Measurements from ENCODE around the gene SMAD5. TPM values are rescaled to one million over a fixed set of nuclear protein-coding genes. Genes with fewer than 3 reads are reported as not detected.

Gene SMAD5
- total and polyA plus RNA-seq, 2 of the 13 experiments (the other 11 are each of a cell fraction or from before 2014, with no cell fraction given): 27.2 to 48.5 TPM

DNA sequence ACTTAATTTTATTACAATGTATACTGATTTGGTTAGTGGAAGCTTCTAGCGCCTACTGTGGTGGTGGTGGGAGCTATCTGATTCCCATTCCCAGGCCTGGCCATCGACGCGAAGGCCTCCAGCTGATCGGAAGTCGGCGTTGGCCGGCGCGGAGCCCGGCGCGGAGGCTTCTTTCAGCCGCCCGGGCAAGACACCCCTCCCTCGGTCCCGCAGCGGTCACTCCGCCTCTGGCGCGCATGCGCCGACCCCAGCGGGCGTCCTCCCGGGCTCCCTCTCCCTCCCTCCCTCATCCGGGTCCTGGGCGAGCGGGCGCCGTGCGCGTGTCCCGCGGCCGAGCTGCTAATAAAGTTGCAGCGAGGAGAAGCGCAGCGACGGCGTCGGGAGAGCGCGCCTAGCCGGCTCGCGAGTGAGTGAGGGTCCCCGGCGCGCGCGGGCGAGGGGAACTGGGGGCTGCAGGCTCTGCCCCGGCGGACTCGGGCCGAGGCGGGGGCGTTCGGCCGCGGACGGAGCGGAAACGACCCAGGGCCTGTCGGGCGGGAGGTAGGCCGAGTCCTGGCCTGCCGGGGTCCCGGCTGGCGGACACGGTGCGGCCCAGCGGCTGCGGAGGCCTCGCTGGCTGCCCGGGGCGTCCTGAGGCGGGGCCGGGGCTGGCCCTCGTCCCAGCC lies at the start of gene SMAD5 (continued):
- TF ChIP-seq TGIF2 (CRISPR knock-in tag; IDR thresholded peaks at IDR 0.05) (peak; percentile 43), HNRNPL (IDR thresholded peaks at IDR 0.05; ENCODE audit: low read depth, low read length) (no peak), RELA (CRISPR knock-in tag; IDR thresholded peaks at IDR 0.05) (0 out of 2 replicates have a peak, but pooled peaks have one; percentile 49), ZNF891 (CRISPR knock-in tag; IDR thresholded peaks at IDR 0.05) (peak; percentile 93; the same call in 1 of the 2 replicates), CHD2 (IDR thresholded peaks at IDR 0.05; ENCODE audit: low read depth, low read length) (0 out of 2 replicates have a peak, but pooled peaks have one; percentile 42), SOX6 (IDR thresholded peaks at IDR 0.05) (no peak), SOX6 (CRISPR knock-in tag; IDR thresholded peaks at IDR 0.05) (peak; percentile 57), ZNF619 (CRISPR knock-in tag; IDR thresholded peaks at IDR 0.05) (peak; percentile 81; the same call in 1 of the 2 replicates), RXRA (CRISPR knock-in tag; IDR thresholded peaks at IDR 0.05) (peak; percentile 63; the same call in 1 of the 2 replicates), YY1 (IDR thresholded peaks at IDR 0.05; ENCODE audit: insufficient read depth, insufficient replicate concordance, low read depth, low read length) (peak; percentile 81), DMAP1 (CRISPR knock-in tag; IDR thresholded peaks at IDR 0.05) (peak; percentile 94), MYC (CRISPR knock-in tag; IDR thresholded peaks at IDR 0.05; ENCODE audit: borderline replicate concordance) (peak; percentile 94), ZHX2 (IDR thresholded peaks at IDR 0.05; ENCODE audit: low read depth) (peak; percentile 66; the same call in 1 of the 2 replicates), ZHX2 (CRISPR knock-in tag; IDR thresholded peaks at IDR 0.05; ENCODE audit: borderline replicate concordance) (no peak; the same call in 1 of the 2 replicates), ZNF589 (CRISPR knock-in tag; conservative IDR thresholded peaks at IDR 0.05) (peak; percentile 97), ZNF878 (CRISPR knock-in tag; IDR thresholded peaks at IDR 0.05) (0 out of 2 replicates have a peak, but pooled peaks have one; percentile 63), ZNF558 (CRISPR knock-in tag; IDR thresholded peaks at IDR 0.05; ENCODE audit: borderline replicate concordance) (peak; percentile 56; the same call in 1 of the 2 replicates)
- TF ChIP-seq, protein P1, sequence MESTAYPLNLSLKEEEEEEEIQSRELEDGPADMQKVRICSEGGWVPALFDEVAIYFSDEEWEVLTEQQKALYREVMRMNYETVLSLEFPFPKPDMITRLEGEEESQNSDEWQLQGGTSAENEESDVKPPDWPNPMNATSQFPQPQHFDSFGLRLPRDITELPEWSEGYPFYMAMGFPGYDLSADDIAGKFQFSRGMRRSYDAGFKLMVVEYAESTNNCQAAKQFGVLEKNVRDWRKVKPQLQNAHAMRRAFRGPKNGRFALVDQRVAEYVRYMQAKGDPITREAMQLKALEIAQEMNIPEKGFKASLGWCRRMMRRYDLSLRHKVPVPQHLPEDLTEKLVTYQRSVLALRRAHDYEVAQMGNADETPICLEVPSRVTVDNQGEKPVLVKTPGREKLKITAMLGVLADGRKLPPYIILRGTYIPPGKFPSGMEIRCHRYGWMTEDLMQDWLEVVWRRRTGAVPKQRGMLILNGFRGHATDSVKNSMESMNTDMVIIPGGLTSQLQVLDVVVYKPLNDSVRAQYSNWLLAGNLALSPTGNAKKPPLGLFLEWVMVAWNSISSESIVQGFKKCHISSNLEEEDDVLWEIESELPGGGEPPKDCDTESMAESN (CRISPR knock-in tag; conservative IDR thresholded peaks at IDR 0.05): peak; percentile 95
- TF ChIP-seq, protein P2, sequence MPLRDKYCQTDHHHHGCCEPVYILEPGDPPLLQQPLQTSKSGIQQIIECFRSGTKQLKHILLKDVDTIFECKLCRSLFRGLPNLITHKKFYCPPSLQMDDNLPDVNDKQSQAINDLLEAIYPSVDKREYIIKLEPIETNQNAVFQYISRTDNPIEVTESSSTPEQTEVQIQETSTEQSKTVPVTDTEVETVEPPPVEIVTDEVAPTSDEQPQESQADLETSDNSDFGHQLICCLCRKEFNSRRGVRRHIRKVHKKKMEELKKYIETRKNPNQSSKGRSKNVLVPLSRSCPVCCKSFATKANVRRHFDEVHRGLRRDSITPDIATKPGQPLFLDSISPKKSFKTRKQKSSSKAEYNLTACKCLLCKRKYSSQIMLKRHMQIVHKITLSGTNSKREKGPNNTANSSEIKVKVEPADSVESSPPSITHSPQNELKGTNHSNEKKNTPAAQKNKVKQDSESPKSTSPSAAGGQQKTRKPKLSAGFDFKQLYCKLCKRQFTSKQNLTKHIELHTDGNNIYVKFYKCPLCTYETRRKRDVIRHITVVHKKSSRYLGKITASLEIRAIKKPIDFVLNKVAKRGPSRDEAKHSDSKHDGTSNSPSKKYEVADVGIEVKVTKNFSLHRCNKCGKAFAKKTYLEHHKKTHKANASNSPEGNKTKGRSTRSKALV (CRISPR knock-in tag; IDR thresholded peaks at IDR 0.05): peak; percentile 83; the same call in 1 of the 2 replicates

Data from HepG2 (cell line).